Ovary (tissue), 3 donors: ENCODE results near the gene ZBTB44.
"Not testable (repeated sequence)": the region's sequence is repeated elsewhere in the genome, so short reads cannot be mapped to it uniquely, and the experiment has no call there.

Experiments
- CTCF ChIP-seq, 3 donors: fragments of 450-650 bp in 2 of 3; fragments of 200-600 bp in 1 of 3; IDR thresholded peaks; one replicate each; pipeline versions ENCODE4 v1.5.1 to v1.8.0; 2016 to 2022; ENCODE audit warnings: antibody characterized with exemption in 3 of 3, mild to moderate bottlenecking in 1 of 3
- EP300 ChIP-seq: sonication (generic); formaldehyde crosslinking; IDR thresholded peaks from one replicate; pipeline ENCODE4 v1.6.1; 2017; ENCODE audit warnings: antibody characterized with exemption
- POLR2A ChIP-seq: fragments of 450-650 bp; IDR thresholded peaks from one replicate; pipeline ENCODE4 v1.6.1; 2017; ENCODE audit warnings: antibody characterized with exemption, mild to moderate bottlenecking, moderate library complexity
- donor health status: DM: no; HTN: no; CAD: no.

GRCh38 chr11:130331397-130331796, 16.7 kb upstream of the ZBTB44 start:
- not testable (repeated sequence) for TF ChIP-seq CTCF (IDR thresholded peaks at IDR 0.05); POLR2A; EP300
